ENCODE results near the gene IMP3.

Gene IMP3

GRCh38 chr15:75661756-75662140 lies 21.7 kb upstream of the IMP3 start:
- no peak for DNase-seq (ENCODE audit: low read depth)
- TF ChIP-seq, protein P1, sequence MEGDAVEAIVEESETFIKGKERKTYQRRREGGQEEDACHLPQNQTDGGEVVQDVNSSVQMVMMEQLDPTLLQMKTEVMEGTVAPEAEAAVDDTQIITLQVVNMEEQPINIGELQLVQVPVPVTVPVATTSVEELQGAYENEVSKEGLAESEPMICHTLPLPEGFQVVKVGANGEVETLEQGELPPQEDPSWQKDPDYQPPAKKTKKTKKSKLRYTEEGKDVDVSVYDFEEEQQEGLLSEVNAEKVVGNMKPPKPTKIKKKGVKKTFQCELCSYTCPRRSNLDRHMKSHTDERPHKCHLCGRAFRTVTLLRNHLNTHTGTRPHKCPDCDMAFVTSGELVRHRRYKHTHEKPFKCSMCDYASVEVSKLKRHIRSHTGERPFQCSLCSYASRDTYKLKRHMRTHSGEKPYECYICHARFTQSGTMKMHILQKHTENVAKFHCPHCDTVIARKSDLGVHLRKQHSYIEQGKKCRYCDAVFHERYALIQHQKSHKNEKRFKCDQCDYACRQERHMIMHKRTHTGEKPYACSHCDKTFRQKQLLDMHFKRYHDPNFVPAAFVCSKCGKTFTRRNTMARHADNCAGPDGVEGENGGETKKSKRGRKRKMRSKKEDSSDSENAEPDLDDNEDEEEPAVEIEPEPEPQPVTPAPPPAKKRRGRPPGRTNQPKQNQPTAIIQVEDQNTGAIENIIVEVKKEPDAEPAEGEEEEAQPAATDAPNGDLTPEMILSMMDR (conservative IDR thresholded peaks at IDR 0.05; ENCODE audit: low read depth, low read length): no peak
- no peak overlapping the region for H3K4me3 ChIP-seq (ENCODE audit: low read depth, low read length)

GRCh38 chr15:75661100-75661755 lies 21.2 kb upstream of the IMP3 start:
- DNase-seq (ENCODE audit: low read depth): peak; percentile 97
- H3K4me3 ChIP-seq (ENCODE audit: low read depth, low read length): peak overlapping the region; percentile 36
- TF ChIP-seq, protein P1 (conservative IDR thresholded peaks at IDR 0.05; ENCODE audit: low read depth, low read length): no peak

- DNase-seq (ENCODE audit: low read depth): no peak
- TF ChIP-seq, protein P1 (conservative IDR thresholded peaks at IDR 0.05; ENCODE audit: low read depth, low read length): no peak
Measured at GRCh38 chr15:75659928-75660645, 20.1 kb upstream of the IMP3 start.

GRCh38 chr15:75659141-75659771 lies 19.2 kb upstream of the IMP3 start:
- no peak overlapping the region for H3K4me3 ChIP-seq (ENCODE audit: low read depth, low read length)
- TF ChIP-seq, protein P1 (conservative IDR thresholded peaks at IDR 0.05; ENCODE audit: low read depth, low read length): no peak

More at GRCh38 chr15:75659928-75660645, 20.1 kb upstream of the IMP3 start:
- no peak overlapping the region for H3K4me3 ChIP-seq (ENCODE audit: low read depth, low read length)

GRCh38 chr15:75656813-75657212 lies 16.8 kb upstream of the IMP3 start:
- H3K4me3 ChIP-seq (ENCODE audit: low read depth, low read length): no peak overlapping the region
- no peak for DNase-seq (ENCODE audit: low read depth)
- TF ChIP-seq, protein P1 (conservative IDR thresholded peaks at IDR 0.05; ENCODE audit: low read depth, low read length): no peak

More at GRCh38 chr15:75659141-75659771, 19.2 kb upstream of the IMP3 start:
- no peak for DNase-seq (ENCODE audit: low read depth)

DNA sequence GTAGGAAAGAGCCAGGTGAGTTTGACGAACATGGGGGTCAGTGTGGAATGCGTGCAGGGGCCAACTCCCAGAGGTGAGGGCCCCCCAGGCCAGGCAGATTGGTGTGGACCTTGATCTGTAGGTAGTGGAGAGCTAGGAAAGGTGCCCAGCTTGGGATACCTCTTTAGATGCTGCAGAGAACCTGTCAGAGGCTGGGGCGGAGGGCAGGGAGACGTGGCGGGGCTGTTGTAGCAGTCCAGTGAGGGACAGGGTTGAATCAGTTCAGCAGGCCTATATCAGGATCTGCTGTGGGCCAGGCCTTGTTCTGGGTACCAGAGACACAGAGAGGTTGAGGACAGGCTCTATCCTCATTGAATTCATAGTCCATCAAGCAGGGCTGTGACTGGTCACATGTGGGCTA lies 16.3 kb upstream of the IMP3 start:
- no peak overlapping the region for H3K4me3 ChIP-seq (ENCODE audit: low read depth, low read length)
- TF ChIP-seq, protein P1 (conservative IDR thresholded peaks at IDR 0.05; ENCODE audit: low read depth, low read length): no peak
- DNase-seq (ENCODE audit: low read depth): no peak

Data from choroid plexus epithelial cell (primary cell).